ENCODE measurements around the gene MVB12B. TPM values are rescaled to one million over a fixed set of nuclear protein-coding genes. Genes with fewer than 3 reads are reported as not detected.

MVB12B gene
- total and polyA plus RNA-seq, 2 of the 13 experiments (the other 11 are each of a cell fraction or from before 2014, with no cell fraction given) = 12.1 to 30.1 TPM

DNA sequence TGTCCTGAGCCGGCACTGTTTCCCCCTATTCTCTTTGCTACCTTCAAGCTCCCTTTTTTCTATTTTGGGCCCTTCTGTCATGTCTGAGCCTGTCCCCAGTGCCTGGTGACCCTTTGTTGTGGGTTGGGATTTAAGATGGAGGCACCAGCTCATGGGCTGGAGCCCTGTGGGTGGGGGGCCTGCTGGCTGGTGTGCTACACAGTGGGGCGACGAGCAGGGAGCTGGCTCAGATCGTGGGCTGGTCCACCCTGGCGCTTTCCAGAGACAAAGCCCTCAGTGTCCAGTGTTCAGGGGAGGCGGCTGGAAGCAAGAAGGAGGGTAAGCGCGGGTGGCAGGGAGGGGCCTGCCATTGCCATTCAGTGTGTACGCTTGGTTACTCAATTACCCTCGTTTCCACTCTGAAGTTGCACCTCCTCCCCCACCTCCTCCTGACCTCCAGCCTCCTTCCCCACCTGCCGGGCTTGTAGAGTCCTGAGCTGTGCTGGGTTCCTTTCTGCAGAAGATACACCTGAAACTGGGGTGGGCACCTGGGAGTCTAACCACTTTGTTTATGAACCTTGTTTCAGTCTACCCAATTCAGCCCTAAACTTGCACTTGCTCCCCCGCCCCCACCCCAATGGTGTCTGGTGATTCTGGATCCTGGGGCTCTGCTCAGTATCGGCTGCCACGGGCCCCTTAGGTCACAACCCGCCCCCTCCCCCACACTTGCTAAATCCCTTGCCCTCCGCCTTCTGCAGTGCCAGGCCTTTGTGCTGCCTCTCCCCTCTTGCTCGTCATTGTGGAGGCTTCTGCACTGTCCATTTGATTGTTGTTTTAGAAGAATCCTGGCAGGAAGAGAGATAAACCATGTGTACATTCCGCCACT is 49.9 kb downstream of the MVB12B start (continued):
- TF ChIP-seq, protein P1, sequence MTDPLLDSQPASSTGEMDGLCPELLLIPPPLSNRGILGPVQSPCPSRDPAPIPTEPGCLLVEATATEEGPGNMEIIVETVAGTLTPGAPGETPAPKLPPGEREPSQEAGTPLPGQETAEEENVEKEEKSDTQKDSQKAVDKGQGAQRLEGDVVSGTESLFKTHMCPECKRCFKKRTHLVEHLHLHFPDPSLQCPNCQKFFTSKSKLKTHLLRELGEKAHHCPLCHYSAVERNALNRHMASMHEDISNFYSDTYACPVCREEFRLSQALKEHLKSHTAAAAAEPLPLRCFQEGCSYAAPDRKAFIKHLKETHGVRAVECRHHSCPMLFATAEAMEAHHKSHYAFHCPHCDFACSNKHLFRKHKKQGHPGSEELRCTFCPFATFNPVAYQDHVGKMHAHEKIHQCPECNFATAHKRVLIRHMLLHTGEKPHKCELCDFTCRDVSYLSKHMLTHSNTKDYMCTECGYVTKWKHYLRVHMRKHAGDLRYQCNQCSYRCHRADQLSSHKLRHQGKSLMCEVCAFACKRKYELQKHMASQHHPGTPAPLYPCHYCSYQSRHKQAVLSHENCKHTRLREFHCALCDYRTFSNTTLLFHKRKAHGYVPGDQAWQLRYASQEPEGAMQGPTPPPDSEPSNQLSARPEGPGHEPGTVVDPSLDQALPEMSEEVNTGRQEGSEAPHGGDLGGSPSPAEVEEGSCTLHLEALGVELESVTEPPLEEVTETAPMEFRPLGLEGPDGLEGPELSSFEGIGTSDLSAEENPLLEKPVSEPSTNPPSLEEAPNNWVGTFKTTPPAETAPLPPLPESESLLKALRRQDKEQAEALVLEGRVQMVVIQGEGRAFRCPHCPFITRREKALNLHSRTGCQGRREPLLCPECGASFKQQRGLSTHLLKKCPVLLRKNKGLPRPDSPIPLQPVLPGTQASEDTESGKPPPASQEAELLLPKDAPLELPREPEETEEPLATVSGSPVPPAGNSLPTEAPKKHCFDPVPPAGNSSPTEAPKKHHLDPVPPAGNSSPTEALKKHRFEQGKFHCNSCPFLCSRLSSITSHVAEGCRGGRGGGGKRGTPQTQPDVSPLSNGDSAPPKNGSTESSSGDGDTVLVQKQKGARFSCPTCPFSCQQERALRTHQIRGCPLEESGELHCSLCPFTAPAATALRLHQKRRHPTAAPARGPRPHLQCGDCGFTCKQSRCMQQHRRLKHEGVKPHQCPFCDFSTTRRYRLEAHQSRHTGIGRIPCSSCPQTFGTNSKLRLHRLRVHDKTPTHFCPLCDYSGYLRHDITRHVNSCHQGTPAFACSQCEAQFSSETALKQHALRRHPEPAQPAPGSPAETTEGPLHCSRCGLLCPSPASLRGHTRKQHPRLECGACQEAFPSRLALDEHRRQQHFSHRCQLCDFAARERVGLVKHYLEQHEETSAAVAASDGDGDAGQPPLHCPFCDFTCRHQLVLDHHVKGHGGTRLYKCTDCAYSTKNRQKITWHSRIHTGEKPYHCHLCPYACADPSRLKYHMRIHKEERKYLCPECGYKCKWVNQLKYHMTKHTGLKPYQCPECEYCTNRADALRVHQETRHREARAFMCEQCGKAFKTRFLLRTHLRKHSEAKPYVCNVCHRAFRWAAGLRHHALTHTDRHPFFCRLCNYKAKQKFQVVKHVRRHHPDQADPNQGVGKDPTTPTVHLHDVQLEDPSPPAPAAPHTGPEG (CRISPR knock-in tag; IDR thresholded peaks at IDR 0.05) = no peak
- TF ChIP-seq MIER2 (CRISPR knock-in tag; IDR thresholded peaks at IDR 0.05) (no peak), ZNF776 (CRISPR knock-in tag; IDR thresholded peaks at IDR 0.05) (no peak), NFIC (IDR thresholded peaks at IDR 0.05; ENCODE audit: low read length) (no peak), DNMT3B (CRISPR knock-in tag; conservative IDR thresholded peaks at IDR 0.05) (0 out of 2 replicates have a peak, but pooled peaks have one; percentile 25), SIN3B (IDR thresholded peaks at IDR 0.05; ENCODE audit: low read length) (no peak), JDP2 (CRISPR knock-in tag; IDR thresholded peaks at IDR 0.05; ENCODE audit: borderline replicate concordance) (no peak), RFX1 (IDR thresholded peaks at IDR 0.05) (no peak), POGZ (CRISPR knock-in tag; IDR thresholded peaks at IDR 0.05) (no peak), GABPA (IDR thresholded peaks at IDR 0.05; ENCODE audit: low read depth, low read length) (no peak), GABPA (CRISPR knock-in tag; IDR thresholded peaks at IDR 0.05; ENCODE audit: low read depth) (no peak), SMAD3 (CRISPR knock-in tag; IDR thresholded peaks at IDR 0.05) (peak; percentile 43; the same call in 1 of the 2 replicates), ZNF121 (CRISPR knock-in tag; IDR thresholded peaks at IDR 0.05) (no peak), JUND (CRISPR knock-in tag; IDR thresholded peaks at IDR 0.05) (no peak), ZNF207 (IDR thresholded peaks at IDR 0.05; ENCODE audit: borderline replicate concordance) (no peak), RBFOX2 (IDR thresholded peaks at IDR 0.05; ENCODE audit: low read depth, low read length) (peak; percentile 38; the same call in 1 of the 2 replicates), GTF3A (CRISPR knock-in tag; conservative IDR thresholded peaks at IDR 0.05) (no peak), TSC22D2 (CRISPR knock-in tag; IDR thresholded peaks at IDR 0.05; ENCODE audit: borderline replicate concordance) (no peak), THAP11 (CRISPR knock-in tag; IDR thresholded peaks at IDR 0.05) (0 out of 2 replicates have a peak, but pooled peaks have one; percentile 11), SIX4 (CRISPR knock-in tag; IDR thresholded peaks at IDR 0.05) (no peak; the same call in 1 of the 2 replicates), PHB2 (IDR thresholded peaks at IDR 0.05; ENCODE audit: partially characterized antibody) (no peak), ASH2L (IDR thresholded peaks at IDR 0.05; ENCODE audit: insufficient read length, low read depth, low read length) (peak; percentile 41)
- TF ChIP-seq, protein P2, sequence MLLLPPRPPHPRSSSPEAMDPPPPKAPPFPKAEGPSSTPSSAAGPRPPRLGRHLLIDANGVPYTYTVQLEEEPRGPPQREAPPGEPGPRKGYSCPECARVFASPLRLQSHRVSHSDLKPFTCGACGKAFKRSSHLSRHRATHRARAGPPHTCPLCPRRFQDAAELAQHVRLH (CRISPR knock-in tag; IDR thresholded peaks at IDR 0.05; ENCODE audit: borderline replicate concordance, low read depth) = no peak
- TF ChIP-seq, protein P3, sequence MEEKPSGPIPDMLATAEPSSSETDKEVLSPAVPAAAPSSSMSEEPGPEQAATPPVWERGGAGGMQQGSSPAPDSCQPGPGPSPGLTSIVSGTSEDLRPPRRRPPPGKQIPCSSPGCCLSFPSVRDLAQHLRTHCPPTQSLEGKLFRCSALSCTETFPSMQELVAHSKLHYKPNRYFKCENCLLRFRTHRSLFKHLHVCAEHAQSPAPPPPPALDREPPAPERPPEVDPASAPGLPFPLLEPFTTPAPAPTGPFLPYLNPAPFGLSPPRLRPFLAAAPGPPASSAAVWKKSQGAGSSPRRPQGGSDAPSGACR (CRISPR knock-in tag; IDR thresholded peaks at IDR 0.05) = no peak
- TF ChIP-seq, protein P4, sequence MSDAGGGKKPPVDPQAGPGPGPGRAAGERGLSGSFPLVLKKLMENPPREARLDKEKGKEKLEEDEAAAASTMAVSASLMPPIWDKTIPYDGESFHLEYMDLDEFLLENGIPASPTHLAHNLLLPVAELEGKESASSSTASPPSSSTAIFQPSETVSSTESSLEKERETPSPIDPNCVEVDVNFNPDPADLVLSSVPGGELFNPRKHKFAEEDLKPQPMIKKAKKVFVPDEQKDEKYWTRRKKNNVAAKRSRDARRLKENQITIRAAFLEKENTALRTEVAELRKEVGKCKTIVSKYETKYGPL (CRISPR knock-in tag; IDR thresholded peaks at IDR 0.05) = no peak
